ENCODE data around the gene DTX3. TPM values are rescaled to one million over a fixed set of nuclear protein-coding genes. Genes with fewer than 3 reads are reported as not detected.

The DTX3 gene
- total RNA-seq, 1 donor: 22.9 TPM

- DNase-seq (ENCODE audit: low read depth): no peak
- TF ChIP-seq, protein P1, sequence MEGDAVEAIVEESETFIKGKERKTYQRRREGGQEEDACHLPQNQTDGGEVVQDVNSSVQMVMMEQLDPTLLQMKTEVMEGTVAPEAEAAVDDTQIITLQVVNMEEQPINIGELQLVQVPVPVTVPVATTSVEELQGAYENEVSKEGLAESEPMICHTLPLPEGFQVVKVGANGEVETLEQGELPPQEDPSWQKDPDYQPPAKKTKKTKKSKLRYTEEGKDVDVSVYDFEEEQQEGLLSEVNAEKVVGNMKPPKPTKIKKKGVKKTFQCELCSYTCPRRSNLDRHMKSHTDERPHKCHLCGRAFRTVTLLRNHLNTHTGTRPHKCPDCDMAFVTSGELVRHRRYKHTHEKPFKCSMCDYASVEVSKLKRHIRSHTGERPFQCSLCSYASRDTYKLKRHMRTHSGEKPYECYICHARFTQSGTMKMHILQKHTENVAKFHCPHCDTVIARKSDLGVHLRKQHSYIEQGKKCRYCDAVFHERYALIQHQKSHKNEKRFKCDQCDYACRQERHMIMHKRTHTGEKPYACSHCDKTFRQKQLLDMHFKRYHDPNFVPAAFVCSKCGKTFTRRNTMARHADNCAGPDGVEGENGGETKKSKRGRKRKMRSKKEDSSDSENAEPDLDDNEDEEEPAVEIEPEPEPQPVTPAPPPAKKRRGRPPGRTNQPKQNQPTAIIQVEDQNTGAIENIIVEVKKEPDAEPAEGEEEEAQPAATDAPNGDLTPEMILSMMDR (IDR thresholded peaks at IDR 0.05; ENCODE audit: insufficient read depth, low read depth, low read length): no peak
These were observed 14.2 kb upstream of the DTX3 start for GRCh38 chr12:57590479-57590863.

GRCh38 chr12:57590864-57591781 is 13.5 kb upstream of the DTX3 start, which contains the start of gene PIP4K2C:
PIP4K2C (plus strand) TSS chr12:57591192; CDS start chr12:57591290, 98 bp downstream.
- peak within 1 kb of the TSS; percentile 74 for H3K4me3 ChIP-seq (ENCODE audit: low read depth, low read length)
- peak; percentile 51 for DNase-seq (ENCODE audit: low read depth)
- TF ChIP-seq, protein P1 (IDR thresholded peaks at IDR 0.05; ENCODE audit: insufficient read depth, low read depth, low read length): no peak

More at GRCh38 chr12:57590479-57590863, 14.2 kb upstream of the DTX3 start:
- peak overlapping the region; percentile 74 for H3K4me3 ChIP-seq (ENCODE audit: low read depth, low read length)

- TF ChIP-seq, protein P1 (IDR thresholded peaks at IDR 0.05; ENCODE audit: insufficient read depth, low read depth, low read length): no peak
- DNase-seq (ENCODE audit: low read depth): no peak
- H3K4me3 ChIP-seq (ENCODE audit: low read depth, low read length): peak overlapping the region; percentile 74
These were observed 12.8 kb upstream of the DTX3 start for GRCh38 chr12:57591782-57592325.

DNA sequence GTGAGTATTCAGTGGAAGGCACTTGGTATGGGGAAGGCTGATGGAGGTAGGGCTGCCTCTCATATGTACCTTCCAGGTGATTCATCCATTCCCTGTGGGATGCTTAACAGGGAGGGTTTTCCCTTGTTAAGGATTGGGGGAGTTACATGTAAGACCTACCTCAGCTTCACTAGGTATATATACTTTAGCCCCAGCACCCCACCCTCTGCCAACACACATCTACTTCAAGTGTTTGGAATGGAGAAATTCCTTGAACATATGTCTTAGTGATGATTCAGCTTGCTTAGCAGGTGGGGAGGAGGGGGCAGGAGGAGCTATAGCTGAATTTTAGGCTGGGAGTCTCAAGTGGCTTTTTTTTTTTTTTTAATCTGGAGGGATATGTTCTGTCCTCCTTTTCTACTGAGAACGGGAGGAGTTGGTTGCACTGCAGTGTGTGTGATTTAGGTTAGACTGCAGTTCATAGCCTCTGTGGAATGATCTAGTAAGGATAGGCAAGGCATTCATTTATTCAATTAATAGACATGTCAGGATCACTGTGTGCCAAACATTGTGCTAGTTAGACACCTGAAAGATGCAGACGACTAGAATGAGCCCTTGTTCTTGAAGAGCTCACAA is 12.0 kb upstream of the DTX3 start:
- DNase-seq (ENCODE audit: low read depth): no peak
- no peak overlapping the region for H3K4me3 ChIP-seq (ENCODE audit: low read depth, low read length)
- TF ChIP-seq, protein P1 (IDR thresholded peaks at IDR 0.05; ENCODE audit: insufficient read depth, low read depth, low read length): no peak

DNA sequence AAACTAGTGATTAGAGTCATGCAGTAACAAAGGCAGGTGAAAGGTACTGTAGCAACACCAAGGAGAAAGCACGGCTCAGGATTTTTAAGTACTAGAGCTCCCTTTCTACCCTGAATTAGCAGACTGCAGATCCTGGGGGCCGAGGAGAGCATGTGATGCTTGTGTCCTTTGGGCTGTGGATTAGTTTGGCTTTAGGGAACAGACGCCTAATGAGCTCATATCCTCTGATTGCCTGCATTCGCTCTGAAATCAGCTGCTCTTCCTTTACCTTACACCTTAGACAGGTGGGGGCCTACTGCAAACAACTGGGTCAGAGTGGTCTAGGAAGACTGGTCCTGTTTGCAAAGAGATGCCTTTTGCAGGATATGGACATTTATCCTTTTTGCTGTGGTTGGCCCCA is 11.4 kb upstream of the DTX3 start:
- TF ChIP-seq, protein P1 (IDR thresholded peaks at IDR 0.05; ENCODE audit: insufficient read depth, low read depth, low read length): no peak

DNA sequence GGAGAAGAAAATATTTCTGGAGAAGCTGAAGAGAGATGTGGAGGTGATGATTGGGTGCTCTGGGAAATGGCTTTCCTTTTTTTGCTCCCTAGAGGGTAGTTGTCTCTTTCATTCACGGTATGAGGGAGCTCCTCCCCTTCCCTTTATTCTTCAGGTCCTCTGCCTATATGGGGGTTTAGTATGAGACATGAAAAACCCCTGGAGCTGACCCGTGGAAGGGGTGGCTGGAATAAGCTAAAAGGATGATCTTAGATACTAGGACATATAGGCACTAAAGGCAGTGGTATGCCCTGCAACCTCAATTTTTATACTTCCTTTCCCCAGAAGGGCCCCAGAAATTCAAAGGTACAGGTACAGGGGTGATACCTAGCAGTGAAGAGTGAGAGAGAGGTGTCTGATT is 4.2 kb upstream of the DTX3 start:
- TF ChIP-seq, protein P1 (IDR thresholded peaks at IDR 0.05; ENCODE audit: insufficient read depth, low read depth, low read length): no peak
- no peak overlapping the region for H3K4me3 ChIP-seq (ENCODE audit: low read depth, low read length)
- DNase-seq (ENCODE audit: low read depth): no peak

More for the DNA sequence above, 11.4 kb upstream of the DTX3 start:
- no peak overlapping the region for H3K4me3 ChIP-seq (ENCODE audit: low read depth, low read length)
- DNase-seq (ENCODE audit: low read depth): no peak

Measured in fibroblast of villous mesenchyme (primary cell).